HepG2 (cell line): ENCODE results near the gene STIP1. TPM values are rescaled to one million over a fixed set of nuclear protein-coding genes. Genes with fewer than 3 reads are reported as not detected.

Source experiments
- ATAC-seq: fragments of 200-7000 bp; cut with Tn5 transposase; 3 replicates; pipeline ENCODE4 v1.9.1; 2020; ENCODE audit warnings: mild to moderate bottlenecking, moderate library complexity
- BruUV-seq: library from RNA; stranded (reverse); fragments of 400-500 nt; replicated peaks from 2 replicates; lab custom pipeline; 2021; lab: Mats Ljungman, UMichigan
- CTCF ChIA-PET: fragments of 300-600 bp; formaldehyde crosslinking; extraction: SDS; loops from one replicate; lab custom pipeline; 2021; ENCODE audit warnings: low total read pairs, inconsistent platforms, low intra/inter-chr PET ratio; lab: Yijun Ruan, JAX
- POLR2A ChIA-PET: fragments of 350-600 bp; sonication (Branson Sonifier 250); formaldehyde crosslinking; loops from one replicate; lab custom pipeline; 2020; ENCODE audit warnings: antibody characterized with exemption, inconsistent platforms; lab: Yijun Ruan, JAX
- DNase-seq: peaks from one replicate; pipeline ENCODE4 v3.0.0-alpha.2; 2015; ENCODE audit warnings: low spot score
- FAIRE-seq: peaks from 3 replicates; lab custom pipeline; 2011; peaks lifted over from hg19 to GRCh38; lab: Jason Lieb, UNC
- H2AFZ ChIP-seq: one replicate; pipeline ENCODE4 v1.6.1; 2011; ENCODE audit warnings: low read length, inconsistent platforms
- H3K27ac ChIP-seq: fragments of 300-600 bp; 3 replicates; pipeline ENCODE4 v1.8.0; 2011; ENCODE audit warnings: mixed run types, mild to moderate bottlenecking, mixed read lengths, low read length, inconsistent platforms; ENCODE audit not compliant: insufficient read depth; ENCODE audit errors: extremely low read length
- H3K27me3 ChIP-seq, 2 experiments: fragments of 200-600 bp in 1 of 2; 2 replicates in 1 of 2; 3 replicates in 1 of 2; pipeline versions ENCODE4 v1.6.0 to v1.8.0; 2011; ENCODE audit warnings: low read length in 2 of 2, mild to moderate bottlenecking in 2 of 2, moderate library complexity in 2 of 2, inconsistent platforms in 1 of 2; ENCODE audit not compliant: insufficient read depth in 2 of 2, control insufficient read depth in 1 of 2
- H3K36me3 ChIP-seq, 2 experiments: fragments of 200-600 bp in 1 of 2; replicated peaks in 1 of 2; 2 replicates in 1 of 2; 3 replicates in 1 of 2; pipeline versions ENCODE4 v1.5.1 to v1.8.0; 2011; ENCODE audit warnings: low read length in 2 of 2, inconsistent platforms in 1 of 2; ENCODE audit not compliant: insufficient read depth in 2 of 2, control insufficient read depth in 1 of 2
- H3K4me1 ChIP-seq: 2 replicates; pipeline ENCODE4 v1.5.1; 2012; ENCODE audit warnings: low read length, inconsistent platforms; ENCODE audit not compliant: insufficient read depth
- H3K4me2 ChIP-seq: 2 replicates; pipeline ENCODE4 v1.6.0; 2011; ENCODE audit warnings: low read depth, low read length, inconsistent platforms
- H3K4me3 ChIP-seq, 3 experiments: fragments of 200-600 bp in 1 of 3; sonication (generic), shearing (Covaris generic) in 1 of 3; replicated peaks in 1 of 3; 2 replicates each; pipeline ENCODE4 v1.5.1; 2011 to 2016; ENCODE audit warnings: low read length in 3 of 3, inconsistent platforms in 2 of 3, low read depth in 2 of 3, mild to moderate bottlenecking in 2 of 3, control low read depth in 1 of 3, mixed read lengths in 1 of 3; ENCODE audit not compliant: insufficient read depth in 1 of 3
- H3K79me2 ChIP-seq: one replicate; pipeline ENCODE4 v1.6.1; 2011; ENCODE audit warnings: low read length, inconsistent platforms; ENCODE audit not compliant: insufficient read depth
- H3K9ac ChIP-seq: 2 replicates; pipeline ENCODE4 v1.6.0; 2011; ENCODE audit warnings: mild to moderate bottlenecking, low read depth, low read length, inconsistent platforms; ENCODE audit not compliant: insufficient read depth
- H3K9me3 ChIP-seq: 2 replicates; pipeline ENCODE4 v1.5.1; 2012; ENCODE audit warnings: mild to moderate bottlenecking, low read length
- H4K20me1 ChIP-seq: 2 replicates; pipeline ENCODE4 v1.6.0; 2011; ENCODE audit warnings: inconsistent platforms, mild to moderate bottlenecking, low read length, moderate library complexity; ENCODE audit not compliant: insufficient read depth
- LCORL ChIP-seq, 2 experiments: fragments of 450-650 bp in 1 of 2; sonication (generic) in 1 of 2; formaldehyde crosslinking in 1 of 2; IDR thresholded peaks; 2 replicates each; pipeline versions ENCODE4 v1.5.0 to v1.6.1; 2017 to 2020; ENCODE audit warnings: antibody characterized with exemption in 1 of 2, missing genetic modification reagents in 1 of 2
- MEIS2 ChIP-seq: sonication (generic); formaldehyde crosslinking; IDR thresholded peaks from 2 replicates; pipeline ENCODE4 v1.9.0; 2021; ENCODE audit warnings: mild to moderate bottlenecking, missing genetic modification reagents
- PRPF4 ChIP-seq: fragments of 200-400 bp; formaldehyde crosslinking; IDR thresholded peaks from 2 replicates; pipeline ENCODE4 v1.6.1; 2016; ENCODE audit warnings: low read length, low read depth; ENCODE audit not compliant: poor library complexity, severe bottlenecking
- SNRNP70 ChIP-seq: fragments of 200-400 bp; formaldehyde crosslinking; IDR thresholded peaks from 2 replicates; pipeline ENCODE4 v1.6.1; 2017; ENCODE audit warnings: mild to moderate bottlenecking, low read depth, low read length, moderate library complexity
- ZBTB25 ChIP-seq: IDR thresholded peaks from 2 replicates; pipeline ENCODE4 v1.6.1; 2018; ENCODE audit warnings: missing genetic modification reagents
- ZNF136 ChIP-seq: sonication (generic); formaldehyde crosslinking; IDR thresholded peaks from 2 replicates; pipeline ENCODE4 v1.8.1; 2022; ENCODE audit warnings: low read depth, mild to moderate bottlenecking, moderate library complexity, missing genetic modification reagents
- ZNF143 ChIP-seq: sonication (generic); formaldehyde crosslinking; IDR thresholded peaks from 2 replicates; pipeline ENCODE4 v1.4.0; 2020; ENCODE audit warnings: missing genetic modification reagents
- ZNF253 ChIP-seq: sonication (generic); formaldehyde crosslinking; IDR thresholded peaks from 2 replicates; pipeline ENCODE4 v1.8.0; 2022; ENCODE audit warnings: mild to moderate bottlenecking, missing genetic modification reagents, borderline replicate concordance
- ZNF891 ChIP-seq: sonication (generic); formaldehyde crosslinking; IDR thresholded peaks from 2 replicates; pipeline ENCODE4 v1.5.0; 2020; ENCODE audit warnings: mild to moderate bottlenecking, missing genetic modification reagents
- WGBS: methylation state at CpG from one replicate; pipeline ENCODE4 v1.1.6; 2017; ENCODE audit warnings: low lambda C conversion rate; 5-methylcytosine and 5-hydroxymethylcytosine counted together
- in situ Hi-C: cut with HindIII; loops from 2 replicates; pipeline ENCODE4 v1.10.0; 2017; ENCODE audit warnings: low pct_unique_long_range_greater_than_20kb; ENCODE audit not compliant: extremely low pct_ligation_motif_present
- intact Hi-C: fragments of 100-400 bp; cut with micrococcal nuclease; formaldehyde crosslinking; loops from one replicate; pipeline ENCODE4 v1.10.0; 2022; ENCODE audit not compliant: unreplicated experiment
- polyA plus RNA-seq, 8 experiments: library from polyadenylated mRNA; depleted of rRNA in 3 of 8; stranded (reverse) in 7 of 8; unstranded in 1 of 8; fragments of >200 nt; fragmentation: Illumina TruSeq in 4 of 8; extraction: Trizol in 4 of 8; gene quantifications; 2 replicates each; pipeline versions ENCODE4 v1.2.1 to v1.2.3, GENCODE V29; 2011 to 2016; ENCODE audit warnings: low read depth in 4 of 8, missing spikeins in 1 of 8, mixed read lengths in 1 of 8; ENCODE audit not compliant: insufficient read depth in 1 of 8
- total RNA-seq, 5 experiments: library from RNA; depleted of rRNA; stranded (reverse); fragments of >200 nt; fragmentation: Illumina TruSeq; extraction: Trizol; gene quantifications; 2 replicates each; pipeline ENCODE4 v1.2.3, GENCODE V29; 2016; ENCODE audit warnings: low read depth in 1 of 5
- TF ChIP-seq, protein P1 (sequence below): sonication (generic); formaldehyde crosslinking; IDR thresholded peaks from 2 replicates; pipeline ENCODE4 v1.8.0; 2022; ENCODE audit warnings: mild to moderate bottlenecking, missing genetic modification reagents, moderate library complexity
- TF ChIP-seq, protein P2 (sequence below): IDR thresholded peaks from 2 replicates; pipeline ENCODE4 v1.6.1; 2016; ENCODE audit warnings: low read depth
- TF ChIP-seq, protein P3 (sequence below): sonication (generic); formaldehyde crosslinking; IDR thresholded peaks from 2 replicates; pipeline ENCODE4 v1.9.0; 2022; ENCODE audit warnings: low read depth, missing genetic modification reagents

The STIP1 gene
- total and polyA plus RNA-seq, 2 of the 13 experiments (the other 11 are each of a cell fraction or from before 2014, with no cell fraction given): 81.1 to 217 TPM

- no peak for FAIRE-seq
- Histone ChIP-seq H3K27me3 (no peaks in the 10 kb centered on the region), H3K4me2 (peak overlapping the region; percentile 96), H2AFZ (no peak overlapping the region), H3K9me3 (no peaks in the 10 kb centered on the region), H4K20me1 (no peaks in the 10 kb centered on the region), H3K4me3 (peak overlapping the region; percentile 78 to 96 (median 82)), H3K9ac (peak overlapping the region; percentile 77), H3K4me1 (peaks cover 40% of the 10 kb centered on the region), H3K27ac (peak overlapping the region; percentile 56), H3K36me3 (peaks cover 0 to 3% of the 10 kb centered on the region in 2 experiments; a peak in 2 of 5 replicates), H3K79me2 (no peaks in the 10 kb centered on the region)
- in situ Hi-C loops: no loop called here
- BruUV-seq: TSS peak; percentile 77
- peak; percentile 50 for DNase-seq
- ATAC-seq: peak; percentile 42
- ChIA-PET POLR2A (interaction anchor here (1.0 to 3.3 kb wide), 15 partner anchors 8 to 219 kb away, joined by 3 to 27 read pairs (median 7); partner anchors contain the start of genes ESRRA, FKBP2, PPP1R14B and PRDX5), CTCF (no interaction called here)
- WGBS: 0% methylated on average over 8 of the region's 26 CpGs
- intact Hi-C loops: no loop called here
- TF ChIP-seq, protein P1, sequence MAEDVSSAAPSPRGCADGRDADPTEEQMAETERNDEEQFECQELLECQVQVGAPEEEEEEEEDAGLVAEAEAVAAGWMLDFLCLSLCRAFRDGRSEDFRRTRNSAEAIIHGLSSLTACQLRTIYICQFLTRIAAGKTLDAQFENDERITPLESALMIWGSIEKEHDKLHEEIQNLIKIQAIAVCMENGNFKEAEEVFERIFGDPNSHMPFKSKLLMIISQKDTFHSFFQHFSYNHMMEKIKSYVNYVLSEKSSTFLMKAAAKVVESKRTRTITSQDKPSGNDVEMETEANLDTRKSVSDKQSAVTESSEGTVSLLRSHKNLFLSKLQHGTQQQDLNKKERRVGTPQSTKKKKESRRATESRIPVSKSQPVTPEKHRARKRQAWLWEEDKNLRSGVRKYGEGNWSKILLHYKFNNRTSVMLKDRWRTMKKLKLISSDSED (CRISPR knock-in tag): peak; percentile 87
- TF ChIP-seq ZNF136 (CRISPR knock-in tag) (0 out of 2 replicates have a peak, but pooled peaks have one; percentile 19), ZNF143 (CRISPR knock-in tag) (peak; percentile 12; the same call in 1 of the 2 replicates), ZNF891 (CRISPR knock-in tag) (0 out of 2 replicates have a peak, but pooled peaks have one; percentile 50), ZBTB25 (CRISPR knock-in tag) (peak; percentile 7; the same call in 1 of the 2 replicates), LCORL (IDR thresholded peaks at IDR 0.05) (no peak), LCORL (CRISPR knock-in tag; IDR thresholded peaks at IDR 0.05) (0 out of 2 replicates have a peak, but pooled peaks have one; percentile 13), ZNF253 (CRISPR knock-in tag) (0 out of 2 replicates have a peak, but pooled peaks have one; percentile 32), PRPF4 (no peak), MEIS2 (CRISPR knock-in tag) (peak; percentile 29; the same call in 1 of the 2 replicates), SNRNP70 (no peak)
- TF ChIP-seq, protein P2, sequence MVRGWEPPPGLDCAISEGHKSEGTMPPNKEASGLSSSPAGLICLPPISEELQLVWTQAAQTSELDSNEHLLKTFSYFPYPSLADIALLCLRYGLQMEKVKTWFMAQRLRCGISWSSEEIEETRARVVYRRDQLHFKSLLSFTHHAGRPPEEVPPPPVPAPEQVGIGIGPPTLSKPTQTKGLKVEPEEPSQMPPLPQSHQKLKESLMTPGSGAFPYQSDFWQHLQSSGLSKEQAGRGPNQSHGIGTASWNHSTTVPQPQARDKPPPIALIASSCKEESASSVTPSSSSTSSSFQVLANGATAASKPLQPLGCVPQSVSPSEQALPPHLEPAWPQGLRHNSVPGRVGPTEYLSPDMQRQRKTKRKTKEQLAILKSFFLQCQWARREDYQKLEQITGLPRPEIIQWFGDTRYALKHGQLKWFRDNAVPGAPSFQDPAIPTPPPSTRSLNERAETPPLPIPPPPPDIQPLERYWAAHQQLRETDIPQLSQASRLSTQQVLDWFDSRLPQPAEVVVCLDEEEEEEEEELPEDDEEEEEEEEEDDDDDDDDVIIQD (CRISPR knock-in tag): no peak
- TF ChIP-seq, protein P3, sequence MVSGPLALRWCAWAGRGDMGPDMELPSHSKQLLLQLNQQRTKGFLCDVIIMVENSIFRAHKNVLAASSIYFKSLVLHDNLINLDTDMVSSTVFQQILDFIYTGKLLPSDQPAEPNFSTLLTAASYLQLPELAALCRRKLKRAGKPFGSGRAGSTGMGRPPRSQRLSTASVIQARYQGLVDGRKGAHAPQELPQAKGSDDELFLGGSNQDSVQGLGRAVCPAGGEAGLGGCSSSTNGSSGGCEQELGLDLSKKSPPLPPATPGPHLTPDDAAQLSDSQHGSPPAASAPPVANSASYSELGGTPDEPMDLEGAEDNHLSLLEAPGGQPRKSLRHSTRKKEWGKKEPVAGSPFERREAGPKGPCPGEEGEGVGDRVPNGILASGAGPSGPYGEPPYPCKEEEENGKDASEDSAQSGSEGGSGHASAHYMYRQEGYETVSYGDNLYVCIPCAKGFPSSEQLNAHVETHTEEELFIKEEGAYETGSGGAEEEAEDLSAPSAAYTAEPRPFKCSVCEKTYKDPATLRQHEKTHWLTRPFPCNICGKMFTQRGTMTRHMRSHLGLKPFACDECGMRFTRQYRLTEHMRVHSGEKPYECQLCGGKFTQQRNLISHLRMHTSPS (CRISPR knock-in tag): 0 out of 2 replicates have a peak, but pooled peaks have one; percentile 20
Measured at GRCh38 chr11:64226507-64227051, 40.6 kb downstream of the STIP1 start.
